Pancreas (tissue), 10 donors: ENCODE results near the gene SEC11C. TPM values are rescaled to one million over a fixed set of nuclear protein-coding genes. Genes with fewer than 3 reads are reported as not detected.

ENCODE experiments used
- ATAC-seq, 4 donors: fragments of 200-7000 bp; cut with Tn5 transposase; one replicate each; pipeline versions ENCODE4 v1.8.0 to v1.9.1; 2020; ENCODE audit warnings: mild to moderate bottlenecking in 4 of 4, moderate library complexity in 4 of 4
- DNase-seq, 6 donors: peaks; one replicate each; pipeline ENCODE4 v3.0.0-alpha.2; 2020
- FAIRE-seq: peaks from 2 replicates; lab custom pipeline; 2012; peaks lifted over from hg19 to GRCh38; lab: Jason Lieb, UNC
- H3K27ac ChIP-seq, 4 donors: fragments of 200-600 bp; sonication (generic); 1 replicate in 3 of 4; 2 replicates in 1 of 4; pipeline versions ENCODE4 v1.5.0 to v1.8.0; 2020
- H3K27me3 ChIP-seq, 4 donors: fragments of 200-600 bp; one replicate each; pipeline ENCODE4 v1.8.0; 2021
- H3K36me3 ChIP-seq, 3 donors: fragments of 200-600 bp; sonication (generic) in 1 of 3; one replicate each; pipeline versions ENCODE4 v1.5.0 to v1.8.0; 2020 to 2021
- H3K4me1 ChIP-seq, 3 donors: fragments of 200-600 bp; one replicate each; pipeline ENCODE4 v1.8.0; 2021
- H3K4me3 ChIP-seq, 4 donors: fragments of 200-600 bp; sonication (generic) in 2 of 4; one replicate each; pipeline versions ENCODE4 v1.5.0 to v1.8.0; 2020 to 2021
- H3K9me3 ChIP-seq, 4 donors: fragments of 200-600 bp; one replicate each; pipeline ENCODE4 v1.8.0; 2021
- CTCF ChIP-seq, 4 donors: fragments of 200-600 bp; sonication (generic) in 3 of 4; IDR thresholded peaks; one replicate each; pipeline versions ENCODE4 v1.5.0 to v1.8.0; 2021; ENCODE audit warnings: antibody characterized with exemption in 4 of 4
- WGBS, 2 donors: extraction: QIAGEN DNeasy Blood & Tissue Kit; methylation state at CpG; one replicate each; pipeline ENCODE4 v1.1.7; 2013; 5-methylcytosine and 5-hydroxymethylcytosine counted together
- intact Hi-C, 3 donors: fragments of 100-400 bp; cut with DNase I; formaldehyde crosslinking; loops; one replicate each; pipeline versions ENCODE4 v1.11.1 to v1.14.2; 2022
- polyA plus RNA-seq, 2 donors: library from polyadenylated mRNA; stranded (reverse); fragments of 200-250 nt; gene quantifications; one replicate each; pipeline ENCODE4 v1.2.3, GENCODE V29; 2013
- total RNA-seq, 6 donors: library from RNA; stranded (reverse); fragmentation: NEBNext Ultra II Directional in 4 of 6; extraction: Animal tissue kit (Norgen Biotek cat#: 25700) in 4 of 6; gene quantifications; one replicate each; pipeline versions ENCODE4 v1.2.1 to v1.2.4, GENCODE V29; 2021 to 2023
- donor health status: healthy with polysubstance abuse.
- donor health status: DM: no; HTN: no; CAD: no; lungs with moderate emphysema.
- donor health status: DM: no; HTN: no; CAD: no.
- donor health status: control.
- donor health status: control.
- donor health status: Bipolar disorder and iron deficiency.
- donor health status: DM: yes; HTN: yes; CAD: no.
- donor health status: DM: no; HTN: no; CAD: no.
- donor health status: DM: no; HTN: no; CAD: no.
- donor health status: DM: yes; HTN: yes; CAD: no.

SEC11C gene
- total and polyA plus RNA-seq, 8 donors: 69.9 to 173 (median 96.7) TPM

GRCh38 chr18:59096098-59096789 lies 43.4 kb upstream of the SEC11C start:
- H3K27me3 ChIP-seq: no peaks in the 10 kb centered on the region
- DNase-seq (peak in 1 of 6 donors; percentile 9), FAIRE-seq (no peak), ATAC-seq (peak in 3 of 4 donors; percentile 37 to 89 (median 89))
- H3K4me1 ChIP-seq: no peaks in the 10 kb centered on the region
- no peak for TF ChIP-seq CTCF (IDR thresholded peaks at IDR 0.05)
- H3K4me3 ChIP-seq: no peak overlapping the region
- H3K27ac ChIP-seq: no peak overlapping the region
- H3K36me3 ChIP-seq: no peaks in the 10 kb centered on the region
- no peaks in the 10 kb centered on the region for H3K9me3 ChIP-seq
- 75% methylated on average over 7 of the region's 7 CpGs for WGBS, 2 donors
- intact Hi-C loops: no loop called here

- FAIRE-seq (no peak), ATAC-seq (no peak), DNase-seq (no peak)
- H3K27me3 ChIP-seq: peaks cover 0 to 9% (median 0%) of the 10 kb centered on the region in 4 donors
- H3K4me3 ChIP-seq: no peak overlapping the region
- intact Hi-C loops: no loop called here
- no peaks in the 10 kb centered on the region for H3K36me3 ChIP-seq
- no peaks in the 10 kb centered on the region for H3K4me1 ChIP-seq
- no peak overlapping the region for H3K27ac ChIP-seq
- TF ChIP-seq CTCF (IDR thresholded peaks at IDR 0.05): no peak
- WGBS, 2 donors: 30 to 36% methylated on average over 4 of the region's 4 CpGs
- no peaks in the 10 kb centered on the region for H3K9me3 ChIP-seq
Measured at GRCh38 chr18:59101830-59102414, 37.8 kb upstream of the SEC11C start.

GRCh38 chr18:59109375-59109774 lies 30.3 kb upstream of the SEC11C start:
- Histone ChIP-seq H3K36me3 (no peaks in the 10 kb centered on the region), H3K27me3 (peaks cover 0 to 9% (median 0%) of the 10 kb centered on the region in 4 donors), H3K4me3 (no peak overlapping the region), H3K4me1 (no peaks in the 10 kb centered on the region), H3K9me3 (no peaks in the 10 kb centered on the region), H3K27ac (no peak overlapping the region)
- intact Hi-C loops: no loop called here
- no peak for DNase-seq
- FAIRE-seq: no peak
- no peak for ATAC-seq
- 52 to 57% methylated on average over 6 of the region's 6 CpGs for WGBS, 2 donors
- no peak for TF ChIP-seq CTCF (IDR thresholded peaks at IDR 0.05)

- intact Hi-C loops: no loop called here
- Histone ChIP-seq H3K4me1 (no peaks in the 10 kb centered on the region), H3K4me3 (no peak overlapping the region), H3K9me3 (no peaks in the 10 kb centered on the region), H3K27ac (no peak overlapping the region), H3K36me3 (no peaks in the 10 kb centered on the region), H3K27me3 (no peaks in the 10 kb centered on the region)
- DNase-seq (no peak), FAIRE-seq (no peak), ATAC-seq (no peak)
- no peak for TF ChIP-seq CTCF (IDR thresholded peaks at IDR 0.05)
Measured at GRCh38 chr18:59114160-59114559, 25.5 kb upstream of the SEC11C start.
